PC-3 (cell line): ENCODE data around the gene S100A8.
"Not testable (repeated sequence)": the region's sequence is repeated elsewhere in the genome, so short reads cannot be mapped to it uniquely, and the experiment has no call there.

Source experiments
- CTCF ChIP-seq: fragments of 300-600 bp; sonication (generic); conservative IDR thresholded peaks from 2 replicates; pipeline ENCODE4 v1.5.1; 2017; ENCODE audit warnings: antibody characterized with exemption, low read depth, mild to moderate bottlenecking, low read length
- EZH2 ChIP-seq: fragments of 300-600 bp; sonication (generic); IDR thresholded peaks from one replicate; pipeline ENCODE4 v1.6.1; 2017; ENCODE audit warnings: antibody characterized with exemption, mild to moderate bottlenecking, low read length; ENCODE audit not compliant: unreplicated experiment

DNA sequence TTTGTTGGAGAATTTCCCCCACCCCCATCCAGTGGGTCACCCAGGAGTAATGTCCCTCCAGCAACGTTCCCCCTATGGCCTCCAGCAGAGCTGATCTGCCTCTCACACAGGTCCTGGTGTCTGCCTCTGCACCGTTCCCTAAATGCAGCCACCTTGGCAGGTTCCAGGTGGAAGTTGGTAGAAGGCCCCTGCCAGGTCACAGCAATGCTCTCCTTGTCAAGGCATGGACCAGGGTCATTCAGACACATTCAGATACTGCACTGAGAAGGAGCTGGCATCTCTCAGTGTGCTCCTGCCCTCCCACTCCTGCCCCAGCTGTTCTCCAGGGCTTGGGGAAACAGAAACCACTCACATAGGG is 28.5 kb upstream of the S100A8 start:
- not testable (repeated sequence) for TF ChIP-seq CTCF, EZH2
